Adipocyte (in vitro differentiated cells): ENCODE results near the gene RAB11FIP4.

Source experiments
- DNase-seq: peaks from one replicate; pipeline ENCODE4 v3.0.0-alpha.2; 2015; ENCODE audit warnings: low read depth
- H3K27me3 ChIP-seq: replicated peaks from 2 replicates; pipeline ENCODE4 v1.7.0; 2013; ENCODE audit warnings: mild to moderate bottlenecking, low read length, moderate library complexity; ENCODE audit not compliant: control insufficient read depth, insufficient read depth
- H3K36me3 ChIP-seq: 2 replicates; pipeline ENCODE4 v1.7.0; 2013; ENCODE audit warnings: low read length, mild to moderate bottlenecking, moderate library complexity; ENCODE audit not compliant: control insufficient read depth, insufficient read depth, severe bottlenecking
- H3K4me1 ChIP-seq: 2 replicates; pipeline ENCODE4 v1.7.0; 2013; ENCODE audit warnings: mild to moderate bottlenecking, low read length, moderate library complexity; ENCODE audit not compliant: control insufficient read depth, insufficient read depth
- H3K4me3 ChIP-seq: 2 replicates; pipeline ENCODE4 v1.7.0; 2013; ENCODE audit warnings: mild to moderate bottlenecking, low read length, moderate library complexity
- H3K9ac ChIP-seq: 2 replicates; pipeline ENCODE4 v1.7.0; 2013; ENCODE audit warnings: mild to moderate bottlenecking, low read length, moderate library complexity
- H3K9me3 ChIP-seq: 2 replicates; pipeline ENCODE4 v1.7.0; 2013; ENCODE audit warnings: mild to moderate bottlenecking, low read length, moderate library complexity; ENCODE audit not compliant: control insufficient read depth

The RAB11FIP4 gene

DNA sequence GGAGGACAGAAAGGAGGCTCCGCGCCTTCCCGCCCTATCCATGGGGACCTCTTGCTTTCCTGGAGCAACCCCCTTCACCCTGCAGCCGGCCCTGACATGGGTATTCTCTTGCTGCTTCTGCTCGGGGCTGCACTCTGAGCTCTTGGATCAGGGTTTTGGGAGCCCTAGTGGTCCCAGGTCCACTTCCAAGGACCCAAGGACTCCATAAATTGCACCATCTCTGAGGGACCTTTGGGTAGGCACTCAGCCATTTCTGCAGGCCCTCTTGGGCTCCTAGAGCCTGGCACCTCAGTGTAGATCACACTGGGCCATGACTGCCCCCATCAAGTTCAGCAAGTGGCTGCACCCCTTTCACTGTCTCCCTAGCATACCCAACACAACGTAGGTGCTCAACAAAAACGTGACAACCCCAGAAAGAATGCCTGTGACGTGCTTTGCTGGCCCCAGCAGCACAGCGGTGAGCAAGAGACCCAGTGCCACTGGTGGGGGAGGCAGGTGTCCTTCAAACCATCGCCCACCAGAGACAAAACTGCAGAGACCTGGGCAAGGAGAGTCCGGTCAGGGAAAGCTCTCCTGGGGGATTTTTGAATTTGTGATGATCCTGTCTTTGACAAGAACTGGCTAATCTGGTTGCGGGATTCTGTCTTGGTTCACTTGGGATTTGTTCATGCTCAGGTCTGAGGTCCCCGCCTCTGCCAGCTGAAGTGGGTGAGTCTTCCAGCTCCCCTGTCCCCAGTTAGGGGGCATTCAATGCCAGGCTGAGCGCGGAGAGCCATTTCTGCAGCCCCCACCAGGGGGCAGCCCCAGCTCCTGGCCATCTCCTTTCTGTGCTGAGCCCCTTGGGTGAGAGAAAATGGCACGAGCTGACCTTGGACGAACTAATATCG is 2.5 kb upstream of the RAB11FIP4 start:
- H3K27me3 ChIP-seq, result peaks cover 33% of the 10 kb centered on the region
- H3K9me3 ChIP-seq, result no peaks in the 10 kb centered on the region
- DNase-seq, result peak; percentile 48
- H3K9ac ChIP-seq, result no peak overlapping the region
- H3K36me3 ChIP-seq, result no peaks in the 10 kb centered on the region
- no peak overlapping the region for H3K4me3 ChIP-seq
- H3K4me1 ChIP-seq, result no peaks in the 10 kb centered on the region

DNA sequence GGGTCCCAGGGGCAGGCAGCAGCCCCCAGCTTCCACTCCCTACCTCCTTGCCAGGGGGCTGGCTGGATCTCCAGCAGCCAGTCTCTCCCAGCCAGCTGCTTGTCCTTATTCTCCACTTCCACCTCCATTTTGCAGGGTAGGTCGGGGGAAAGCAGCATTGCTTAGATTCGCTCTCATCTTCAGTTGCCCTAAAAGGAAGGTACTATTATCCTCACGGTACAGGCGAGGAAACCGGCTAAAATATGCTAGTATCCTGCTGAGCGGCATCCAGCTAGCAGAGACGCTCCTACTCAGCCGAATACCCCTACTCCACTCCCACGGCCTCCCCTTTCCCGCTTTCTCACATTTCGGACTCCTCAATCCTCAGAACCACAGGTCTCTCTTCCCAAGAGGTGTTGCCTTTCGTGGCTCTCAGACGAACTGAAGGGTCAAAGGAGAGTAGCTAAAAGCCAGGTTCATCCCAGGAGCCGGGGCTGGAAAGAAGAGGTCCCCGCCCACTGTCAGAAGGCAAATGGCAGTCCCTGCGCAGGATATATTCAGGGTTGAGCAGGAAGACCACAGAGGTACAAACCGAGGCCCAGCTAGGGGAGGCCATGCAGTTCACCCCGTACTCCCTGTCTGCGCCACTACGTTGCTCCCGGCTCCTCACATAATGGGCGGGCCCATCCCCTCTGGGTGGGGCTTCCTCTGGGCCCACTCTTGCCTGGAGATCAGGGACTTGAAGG is 1.7 kb upstream of the RAB11FIP4 start:
- peaks cover 33% of the 10 kb centered on the region for H3K27me3 ChIP-seq
- no peaks in the 10 kb centered on the region for H3K9me3 ChIP-seq
- H3K9ac ChIP-seq, result no peak overlapping the region
- no peak overlapping the region for H3K4me3 ChIP-seq
- no peak for DNase-seq
- H3K36me3 ChIP-seq, result no peaks in the 10 kb centered on the region
- H3K4me1 ChIP-seq, result no peaks in the 10 kb centered on the region

DNA sequence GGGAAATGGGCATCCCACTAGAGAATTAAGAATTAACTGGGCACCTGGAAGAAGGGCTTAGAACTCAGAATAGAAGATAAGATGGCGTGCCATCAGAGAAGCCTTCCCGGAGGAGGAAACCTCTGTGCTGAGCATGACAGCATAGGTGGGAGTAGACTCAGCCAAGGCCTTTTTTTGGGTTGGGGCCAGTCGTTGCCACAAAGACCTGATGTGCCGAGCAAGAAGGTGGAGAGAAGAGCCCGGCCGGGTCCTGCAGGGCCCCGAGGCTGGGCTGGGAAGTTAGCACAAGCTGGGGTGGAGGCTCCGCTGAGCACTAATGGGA is 1.1 kb upstream of the RAB11FIP4 start:
- no peaks in the 10 kb centered on the region for H3K4me1 ChIP-seq
- no peaks in the 10 kb centered on the region for H3K36me3 ChIP-seq
- H3K4me3 ChIP-seq, result no peak overlapping the region
- no peak overlapping the region for H3K9ac ChIP-seq
- DNase-seq, result no peak
- peaks cover 35% of the 10 kb centered on the region for H3K27me3 ChIP-seq
- H3K9me3 ChIP-seq, result no peaks in the 10 kb centered on the region

DNA sequence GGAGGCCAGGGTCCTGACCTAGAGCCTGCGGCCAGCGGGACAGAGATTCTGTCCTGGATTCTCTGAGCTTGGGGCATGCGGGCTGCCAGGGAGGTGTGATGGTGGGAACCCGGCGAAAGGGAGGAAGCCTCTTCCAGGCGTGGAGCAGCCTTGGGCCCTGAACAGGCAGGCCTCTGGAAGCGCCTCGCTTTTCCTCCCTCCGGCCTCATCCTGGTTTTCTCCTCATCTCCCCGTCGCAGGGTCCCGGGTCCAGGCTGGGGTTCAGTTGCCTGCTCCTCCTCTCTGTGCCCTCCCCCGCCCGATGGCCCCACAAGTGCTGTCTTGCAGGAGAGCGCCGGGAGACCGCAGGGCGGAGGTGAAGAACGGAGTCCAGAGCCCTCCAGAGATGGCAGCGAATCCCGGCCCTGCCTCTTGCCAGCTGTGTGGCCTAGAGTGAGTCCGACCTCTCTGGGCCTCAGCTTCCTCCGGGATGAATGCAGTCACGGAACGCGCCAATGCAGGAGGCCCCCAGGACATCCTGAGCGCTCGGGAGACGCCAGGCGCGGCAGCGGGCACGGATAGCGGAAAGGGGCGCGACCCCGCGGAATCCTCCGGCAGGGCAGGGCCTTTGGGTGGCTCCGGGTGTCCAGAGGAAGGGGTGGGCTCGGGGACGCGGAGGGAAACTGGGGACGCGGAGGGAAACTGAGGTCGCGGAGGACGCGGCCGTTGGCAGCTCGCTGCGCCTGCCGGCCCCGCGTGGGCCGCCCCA is 553 bp upstream of the RAB11FIP4 start:
- peak; percentile 7 for DNase-seq
- peak overlapping the region; percentile 44 for H3K4me3 ChIP-seq

DNA sequence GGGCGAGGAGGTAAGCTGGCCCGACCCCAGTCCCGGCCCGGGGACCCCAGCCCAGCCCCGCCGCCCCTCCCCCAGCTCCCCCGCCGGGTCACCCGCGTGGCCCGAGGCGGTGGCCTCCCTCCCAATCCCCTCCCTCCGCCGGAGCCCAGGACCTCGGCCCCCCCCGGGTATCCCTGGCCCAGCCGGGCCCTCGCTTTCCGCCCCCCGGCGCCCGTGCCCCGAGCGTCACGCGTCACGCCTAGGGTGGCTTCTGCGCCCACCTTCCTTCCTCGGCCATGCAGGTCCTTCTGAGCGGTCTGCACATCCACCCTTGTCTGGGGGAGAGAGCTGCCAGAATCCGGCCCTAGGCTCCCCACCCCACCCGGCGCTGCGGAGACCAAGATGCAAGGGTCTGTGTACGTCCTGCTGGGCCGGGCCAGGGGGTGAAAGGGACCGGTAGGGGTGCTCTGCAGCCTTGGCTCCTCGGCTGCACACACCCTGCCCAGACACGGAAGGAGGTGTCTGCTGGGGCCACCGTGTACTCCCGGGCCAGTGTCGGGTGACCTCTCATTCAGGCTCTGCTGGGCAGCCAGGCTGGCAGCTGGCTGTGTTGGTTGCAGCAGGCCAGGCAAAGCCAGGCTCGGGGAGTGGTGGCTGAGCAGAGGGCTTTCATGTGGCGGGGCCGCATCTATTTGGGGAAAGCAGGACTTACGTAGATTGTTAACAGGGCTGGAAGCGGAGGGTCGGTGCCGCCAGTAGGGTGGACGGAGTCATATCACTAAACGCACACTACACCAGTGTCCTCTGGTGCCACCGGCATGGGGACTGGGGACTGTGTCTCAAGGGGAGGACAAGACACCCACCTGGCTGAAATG is 754 bp downstream of the RAB11FIP4 start:
- Histone ChIP-seq H3K27me3 (peaks cover 38% of the 10 kb centered on the region), H3K9ac (no peak overlapping the region), H3K4me1 (no peaks in the 10 kb centered on the region), H3K4me3 (no peak overlapping the region), H3K36me3 (no peaks in the 10 kb centered on the region), H3K9me3 (no peaks in the 10 kb centered on the region)
- DNase-seq, result no peak

More for the DNA sequence above, 553 bp upstream of the RAB11FIP4 start:
- Histone ChIP-seq H3K36me3 (no peaks in the 10 kb centered on the region), H3K4me1 (no peaks in the 10 kb centered on the region), H3K9ac (no peak overlapping the region), H3K27me3 (peaks cover 38% of the 10 kb centered on the region), H3K9me3 (no peaks in the 10 kb centered on the region)

DNA sequence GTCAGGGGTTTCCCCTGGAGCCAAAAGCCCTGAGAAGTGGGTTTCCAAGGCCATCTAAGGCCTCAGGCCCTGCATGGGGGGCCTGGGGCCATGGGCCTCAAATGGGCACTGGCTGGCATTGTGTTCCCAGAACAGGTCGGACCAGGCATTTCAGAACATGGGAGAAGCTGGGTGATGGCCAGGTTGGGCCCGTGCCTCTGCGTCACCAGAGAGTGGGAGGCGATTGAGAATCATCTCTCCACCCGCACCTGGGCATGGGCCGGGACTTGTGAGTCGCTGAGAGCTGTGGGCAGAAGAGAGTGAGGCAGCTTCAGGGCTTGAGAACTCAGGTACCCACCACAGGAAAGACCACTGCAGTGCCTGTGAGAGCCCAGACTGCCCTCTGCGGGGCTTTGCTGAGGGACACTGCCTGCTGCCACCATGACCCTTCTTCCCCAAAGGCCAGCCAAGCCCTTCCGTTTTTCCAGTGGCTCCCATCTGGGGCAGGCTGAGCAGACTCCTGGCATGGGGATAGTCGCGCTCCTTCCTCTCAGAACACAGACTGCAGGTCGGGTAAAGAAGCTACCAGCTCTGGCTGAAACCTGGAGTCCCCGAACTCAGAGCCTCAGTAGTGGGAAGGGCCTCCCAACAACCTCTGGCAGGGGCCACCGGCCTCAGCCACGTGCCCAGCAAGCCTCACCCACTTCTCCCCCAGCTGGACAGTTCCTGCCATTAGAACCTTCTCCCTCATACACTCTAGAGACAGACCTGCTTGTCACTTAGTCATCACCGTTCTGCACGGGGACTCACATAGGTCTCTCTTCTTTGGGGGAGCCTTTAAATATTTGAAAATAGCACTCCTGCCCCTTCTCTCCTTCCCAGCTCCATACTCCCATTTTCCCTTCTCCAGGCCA is 1.6 kb downstream of the RAB11FIP4 start:
- Histone ChIP-seq H3K27me3 (peaks cover 38% of the 10 kb centered on the region), H3K4me3 (no peak overlapping the region), H3K9me3 (no peaks in the 10 kb centered on the region), H3K4me1 (no peaks in the 10 kb centered on the region), H3K36me3 (no peaks in the 10 kb centered on the region), H3K9ac (no peak overlapping the region)
- DNase-seq, result no peak

DNA sequence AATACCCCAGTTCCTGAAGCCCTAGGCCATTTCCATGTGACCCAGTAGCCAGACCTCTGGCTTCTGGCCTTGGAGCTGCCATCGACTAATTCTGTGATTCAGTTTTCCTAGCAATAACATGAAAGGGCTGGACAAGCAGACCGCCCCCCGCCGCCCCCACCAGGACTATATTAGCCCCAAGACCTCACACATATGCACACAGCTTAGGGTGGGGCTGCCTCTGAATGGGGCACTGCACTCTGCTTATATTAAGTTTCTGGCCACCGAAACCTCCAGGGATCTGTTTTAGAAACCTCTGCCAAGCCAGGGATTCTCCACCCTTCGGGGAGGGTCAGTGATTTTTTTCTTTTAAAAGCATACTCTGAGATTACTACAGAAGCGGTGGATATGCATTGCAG is 2.3 kb downstream of the RAB11FIP4 start:
- Histone ChIP-seq H3K4me1 (no peaks in the 10 kb centered on the region), H3K36me3 (no peaks in the 10 kb centered on the region), H3K27me3 (peaks cover 38% of the 10 kb centered on the region), H3K9me3 (no peaks in the 10 kb centered on the region), H3K9ac (no peak overlapping the region), H3K4me3 (no peak overlapping the region)
- DNase-seq, result no peak

DNA sequence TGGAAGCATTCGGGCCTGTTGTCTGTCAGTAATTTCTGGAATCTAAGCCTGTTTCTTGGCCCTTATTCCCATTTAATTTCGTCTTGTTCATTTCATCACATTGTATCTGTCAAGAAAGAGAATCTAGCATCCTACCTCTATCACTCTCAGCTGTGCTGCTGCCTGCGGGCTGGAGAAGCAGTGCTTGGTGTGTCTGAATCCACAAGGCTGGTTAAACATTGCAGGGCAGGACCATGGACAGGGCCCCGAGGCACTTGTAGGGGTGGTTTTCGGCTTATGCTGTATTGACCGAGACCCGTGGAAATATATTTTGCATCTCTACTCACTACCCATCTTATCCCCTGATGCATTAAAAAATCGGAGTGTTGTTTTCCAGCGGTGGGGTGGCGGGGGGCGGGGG is 3.1 kb downstream of the RAB11FIP4 start:
- Histone ChIP-seq H3K27me3 (peaks cover 36% of the 10 kb centered on the region), H3K4me1 (no peaks in the 10 kb centered on the region), H3K9ac (no peak overlapping the region), H3K36me3 (no peaks in the 10 kb centered on the region), H3K9me3 (no peaks in the 10 kb centered on the region), H3K4me3 (no peak overlapping the region)
- peak; percentile 79 for DNase-seq

DNA sequence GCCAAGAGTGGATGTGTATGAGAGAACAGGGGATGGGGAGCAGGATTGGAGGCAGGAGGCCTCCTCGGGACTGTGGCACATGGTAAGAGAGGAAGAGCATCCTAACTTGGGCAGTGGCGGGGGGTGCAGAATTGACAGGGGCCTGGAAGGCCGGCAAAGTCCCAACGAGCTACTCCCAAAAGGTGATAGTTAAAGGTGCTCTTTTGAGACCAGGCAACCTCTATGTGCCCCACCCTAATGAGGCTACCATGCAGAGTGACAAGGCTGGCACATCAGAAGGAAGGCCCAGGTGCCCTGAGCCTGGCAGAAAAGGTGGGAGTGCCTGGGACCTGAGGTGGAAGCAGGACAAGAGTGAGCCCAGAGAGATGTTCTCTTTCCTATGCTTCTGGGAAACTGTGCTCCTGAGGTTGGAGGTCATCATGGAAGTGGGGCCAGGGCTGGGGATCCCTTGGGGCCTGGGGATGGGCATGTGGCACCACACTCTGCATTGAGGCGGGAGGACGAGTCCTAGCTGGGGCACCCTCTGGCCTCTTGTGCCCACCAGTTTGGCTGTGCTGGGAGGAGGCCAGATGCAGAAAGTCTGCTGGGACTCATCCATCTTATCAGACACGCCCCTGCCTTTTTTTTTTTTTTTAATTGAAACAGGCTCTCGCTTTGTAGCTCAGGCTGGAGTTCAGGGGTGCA is 5.9 kb downstream of the RAB11FIP4 start:
- DNase-seq, result no peak
- H3K27me3 ChIP-seq, result peaks cover 40% of the 10 kb centered on the region
- no peaks in the 10 kb centered on the region for H3K36me3 ChIP-seq
- no peak overlapping the region for H3K4me3 ChIP-seq
- H3K9me3 ChIP-seq, result no peaks in the 10 kb centered on the region
- no peaks in the 10 kb centered on the region for H3K4me1 ChIP-seq
- no peak overlapping the region for H3K9ac ChIP-seq
